CD14-positive monocyte (primary cell): ENCODE results near the gene MED7. TPM values are rescaled to one million over a fixed set of nuclear protein-coding genes. Genes with fewer than 3 reads are reported as not detected.
A peak's percentile ranks its signal among the peaks of the same experiment; 100 is the strongest.

Experiments
- DNase-seq, 3 donors: peaks; one replicate each; pipeline ENCODE4 v3.0.0-alpha.2; 2011 to 2022
- H2AFZ ChIP-seq: 2 replicates; pipeline ENCODE4 v1.6.0; 2012; ENCODE audit warnings: mild to moderate bottlenecking, low read depth, low read length, inconsistent platforms; ENCODE audit not compliant: insufficient read depth, poor library complexity, severe bottlenecking
- H3K27ac ChIP-seq, 2 donors: 1 replicate in 1 of 2; 2 replicates in 1 of 2; pipeline ENCODE4 v1.5.1; 2012 to 2013; ENCODE audit warnings: low read length in 2 of 2, control low read depth in 1 of 2, inconsistent platforms in 1 of 2, low read depth in 1 of 2, mild to moderate bottlenecking in 1 of 2
- H3K27me3 ChIP-seq, 2 donors: one replicate each; pipeline versions ENCODE4 v1.6.0 to v1.6.1; 2011 to 2013; ENCODE audit warnings: low read length in 2 of 2; ENCODE audit not compliant: control insufficient read depth in 2 of 2, insufficient read depth in 2 of 2
- H3K36me3 ChIP-seq, 2 donors: replicated peaks in 1 of 2; 1 replicate in 1 of 2; 2 replicates in 1 of 2; pipeline versions ENCODE4 v1.5.1 to v1.6.1; 2012 to 2013; ENCODE audit warnings: low read length in 2 of 2, control low read depth in 1 of 2, inconsistent platforms in 1 of 2, mild to moderate bottlenecking in 1 of 2; ENCODE audit not compliant: insufficient read depth in 2 of 2, control insufficient read depth in 1 of 2
- H3K4me1 ChIP-seq, 2 donors: 1 replicate in 1 of 2; 2 replicates in 1 of 2; pipeline versions ENCODE4 v1.5.1 to v1.6.1; 2012 to 2013; ENCODE audit warnings: low read length in 2 of 2, control low read depth in 1 of 2, inconsistent platforms in 1 of 2, mild to moderate bottlenecking in 1 of 2, moderate library complexity in 1 of 2; ENCODE audit not compliant: insufficient read depth in 2 of 2, control insufficient read depth in 1 of 2
- H3K4me2 ChIP-seq: replicated peaks from 2 replicates; pipeline ENCODE3; 2012; ENCODE audit warnings: low read length, moderate library complexity, mild to moderate bottlenecking; ENCODE audit not compliant: poor library complexity, severe bottlenecking; ENCODE audit errors: extremely low read depth
- H3K4me3 ChIP-seq, 3 experiments: fragments of 200-600 bp in 1 of 3; sonication (generic) in 1 of 3; replicated peaks in 1 of 3; 1 replicate in 2 of 3; 2 replicates in 1 of 3; pipeline ENCODE4 v1.5.1; 2011 to 2013; ENCODE audit warnings: low read length in 3 of 3, mild to moderate bottlenecking in 3 of 3, control low read depth in 2 of 3, low read depth in 2 of 3, inconsistent platforms in 1 of 3, moderate library complexity in 1 of 3
- H3K79me2 ChIP-seq: 2 replicates; pipeline ENCODE4 v1.6.0; 2012; ENCODE audit warnings: mild to moderate bottlenecking, control low read depth, inconsistent platforms, low read length, moderate library complexity; ENCODE audit not compliant: insufficient read depth
- H3K9ac ChIP-seq: 2 replicates; pipeline ENCODE4 v1.6.0; 2017; ENCODE audit warnings: low read length, mild to moderate bottlenecking; ENCODE audit not compliant: insufficient read depth, poor library complexity, severe bottlenecking
- H3K9me3 ChIP-seq, 2 donors: replicated peaks in 1 of 2; 1 replicate in 1 of 2; 2 replicates in 1 of 2; pipeline versions ENCODE4 v1.5.1 to v1.6.1; 2012 to 2013; ENCODE audit warnings: low read length in 2 of 2, control low read depth in 1 of 2; ENCODE audit not compliant: control insufficient read depth in 1 of 2, insufficient read depth in 1 of 2
- H4K20me1 ChIP-seq: 2 replicates; pipeline ENCODE4 v1.6.0; 2012; ENCODE audit warnings: mild to moderate bottlenecking, low read length, control low read depth, moderate library complexity; ENCODE audit not compliant: insufficient read depth
- H3K27ac Mint-ChIP-seq, 7 donors: one replicate each; pipeline ENCODE4 v1.8.0; 2020; ENCODE audit warnings: mild to moderate bottlenecking in 7 of 7, mixed read lengths in 7 of 7, moderate library complexity in 6 of 7, inconsistent platforms in 2 of 7
- H3K27me3 Mint-ChIP-seq, 3 donors: one replicate each; pipeline ENCODE4 v1.8.0; 2021 to 2022; ENCODE audit warnings: low read depth in 3 of 3, mild to moderate bottlenecking in 3 of 3, mixed read lengths in 3 of 3, moderate library complexity in 3 of 3, inconsistent platforms in 1 of 3
- H3K36me3 Mint-ChIP-seq, 2 donors: one replicate each; pipeline ENCODE4 v1.8.0; 2020; ENCODE audit warnings: mixed read lengths in 2 of 2, inconsistent platforms in 1 of 2, mild to moderate bottlenecking in 1 of 2
- H3K4me1 Mint-ChIP-seq: one replicate; pipeline ENCODE4 v1.8.0; 2020; ENCODE audit warnings: mild to moderate bottlenecking, mixed read lengths
- H3K4me3 Mint-ChIP-seq, 2 donors: one replicate each; pipeline ENCODE4 v1.8.0; 2020; ENCODE audit warnings: mild to moderate bottlenecking in 2 of 2, mixed read lengths in 2 of 2, moderate library complexity in 1 of 2
- H3K9me3 Mint-ChIP-seq, 7 donors: one replicate each; pipeline ENCODE4 v1.8.0; 2020 to 2022; ENCODE audit warnings: mixed read lengths in 7 of 7, mild to moderate bottlenecking in 6 of 7, moderate library complexity in 6 of 7, inconsistent platforms in 2 of 7
- WGBS: methylation state at CpG from one replicate; pipeline ENCODE4 v1.1.5; 2013; ENCODE audit warnings: missing lambda C conversion rate; ENCODE audit not compliant: insufficient coverage; 5-methylcytosine and 5-hydroxymethylcytosine counted together
- intact Hi-C, 2 donors: fragments of 100-400 bp; cut with micrococcal nuclease; formaldehyde crosslinking; loops; one replicate each; pipeline versions ENCODE4 v1.15.0 to v1.15.1; 2023
- polyA plus RNA-seq, 3 donors: library from polyadenylated mRNA; depleted of rRNA in 1 of 3; unstranded in 2 of 3; stranded (reverse) in 1 of 3; fragments of 300-500 nt in 2 of 3; fragments of >200 nt in 1 of 3; fragmentation: Illumina TruSeq in 2 of 3; gene quantifications; 1 replicate in 2 of 3; 2 replicates in 1 of 3; pipeline ENCODE4 v1.2.3, GENCODE V29; 2012 to 2021
- TF ChIP-seq, protein P1 (sequence below): fragments of 200-600 bp; IDR thresholded peaks from one replicate; pipeline ENCODE4 v1.8.0; 2022; ENCODE audit warnings: antibody characterized with exemption, mild to moderate bottlenecking

MED7 gene
- polyA plus RNA-seq, 3 donors, result 5.9 to 13.0 (median 11.9) TPM

DNA sequence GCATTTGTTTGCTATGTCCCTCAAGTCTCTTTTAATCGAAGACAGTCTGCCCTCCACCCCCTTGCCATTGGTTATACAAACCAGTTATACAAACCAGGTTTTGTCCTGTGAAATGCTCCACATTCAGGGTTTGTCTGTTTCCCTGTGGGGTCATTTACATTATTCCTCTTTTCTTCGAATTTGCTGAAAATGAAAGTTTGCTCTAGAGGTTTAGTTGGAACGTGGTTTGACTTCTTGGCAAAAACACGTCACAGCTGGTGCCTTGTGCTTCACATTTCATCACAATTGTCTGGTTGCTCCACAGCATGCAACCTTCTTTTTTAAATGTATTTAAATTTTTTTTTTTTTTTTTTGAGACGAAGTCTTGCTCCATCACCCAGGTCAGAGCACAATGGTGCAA is 29.7 kb downstream of the MED7 start:
- H3K4me2 ChIP-seq, result peak overlapping the region; percentile 30
- peak; percentile 90 to 96 (median 92) for DNase-seq
- Mint-ChIP-seq H3K4me3 (peak overlapping the region in 1 of 2 donors; percentile 73), H3K27ac (peak overlapping the region; percentile 92 to 98 (median 97)), H3K4me1 (peaks cover 45% of the 10 kb centered on the region), H3K36me3 (peaks cover 0 to 6% of the 10 kb centered on the region in 2 donors), H3K27me3 (no peaks in the 10 kb centered on the region), H3K9me3 (no peaks in the 10 kb centered on the region)
- peak overlapping the region; percentile 58 to 89 for H3K27ac ChIP-seq
- H3K36me3 ChIP-seq, result no peaks in the 10 kb centered on the region
- H4K20me1 ChIP-seq, result no peaks in the 10 kb centered on the region
- H3K4me3 ChIP-seq, result peak overlapping the region in 1 of 3 experiments; percentile 23
- no peaks in the 10 kb centered on the region for H3K27me3 ChIP-seq
- peaks cover 40 to 41% of the 10 kb centered on the region in 2 donors for H3K4me1 ChIP-seq
- no CpG with 5 or more reads among the region's 5 CpGs for WGBS
- H2AFZ ChIP-seq, result no peak overlapping the region
- intact Hi-C loops, result no loop called here
- H3K9ac ChIP-seq, result peak overlapping the region; percentile 24
- peaks cover 7% of the 10 kb centered on the region for H3K79me2 ChIP-seq
- TF ChIP-seq, protein P1, sequence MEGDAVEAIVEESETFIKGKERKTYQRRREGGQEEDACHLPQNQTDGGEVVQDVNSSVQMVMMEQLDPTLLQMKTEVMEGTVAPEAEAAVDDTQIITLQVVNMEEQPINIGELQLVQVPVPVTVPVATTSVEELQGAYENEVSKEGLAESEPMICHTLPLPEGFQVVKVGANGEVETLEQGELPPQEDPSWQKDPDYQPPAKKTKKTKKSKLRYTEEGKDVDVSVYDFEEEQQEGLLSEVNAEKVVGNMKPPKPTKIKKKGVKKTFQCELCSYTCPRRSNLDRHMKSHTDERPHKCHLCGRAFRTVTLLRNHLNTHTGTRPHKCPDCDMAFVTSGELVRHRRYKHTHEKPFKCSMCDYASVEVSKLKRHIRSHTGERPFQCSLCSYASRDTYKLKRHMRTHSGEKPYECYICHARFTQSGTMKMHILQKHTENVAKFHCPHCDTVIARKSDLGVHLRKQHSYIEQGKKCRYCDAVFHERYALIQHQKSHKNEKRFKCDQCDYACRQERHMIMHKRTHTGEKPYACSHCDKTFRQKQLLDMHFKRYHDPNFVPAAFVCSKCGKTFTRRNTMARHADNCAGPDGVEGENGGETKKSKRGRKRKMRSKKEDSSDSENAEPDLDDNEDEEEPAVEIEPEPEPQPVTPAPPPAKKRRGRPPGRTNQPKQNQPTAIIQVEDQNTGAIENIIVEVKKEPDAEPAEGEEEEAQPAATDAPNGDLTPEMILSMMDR, result no peak
- H3K9me3 ChIP-seq, result no peaks in the 10 kb centered on the region

GRCh38 chr5:157109744-157110143 is 32.9 kb downstream of the MED7 start:
- Histone ChIP-seq H3K27ac (peak overlapping the region; percentile 97 to 98), H3K9ac (peak overlapping the region; percentile 63), H3K4me1 (peaks cover 70 to 73% of the 10 kb centered on the region in 2 donors), H3K4me3 (peak overlapping the region; percentile 29 to 90 (median 73)), H4K20me1 (no peaks in the 10 kb centered on the region), H3K79me2 (peaks cover 28% of the 10 kb centered on the region), H3K4me2 (peak overlapping the region; percentile 79), H3K27me3 (no peaks in the 10 kb centered on the region), H2AFZ (peak overlapping the region; percentile 46), H3K36me3 (peaks cover 0 to under 1% of the 10 kb centered on the region in 2 donors), H3K9me3 (no peaks in the 10 kb centered on the region)
- TF ChIP-seq, protein P1, result no peak
- DNase-seq, result peak; percentile 72 to 88 (median 73)
- Mint-ChIP-seq H3K27ac (peak overlapping the region; percentile 98 to 100 (median 99)), H3K4me1 (peaks cover 68% of the 10 kb centered on the region), H3K36me3 (peaks cover 9 to 11% of the 10 kb centered on the region in 2 donors), H3K4me3 (peak overlapping the region; percentile 67 to 80), H3K9me3 (no peaks in the 10 kb centered on the region), H3K27me3 (no peaks in the 10 kb centered on the region)
- no CpG with 5 or more reads among the region's 1 CpG for WGBS
- intact Hi-C loops, result no loop called here
